ENCODE measurements around the gene URB2.
A peak's percentile ranks its signal among the peaks of the same experiment; 100 is the strongest.
"Not testable (repeated sequence)": the region's sequence is repeated elsewhere in the genome, so short reads cannot be mapped to it uniquely, and the experiment has no call there.

The URB2 gene

DNA sequence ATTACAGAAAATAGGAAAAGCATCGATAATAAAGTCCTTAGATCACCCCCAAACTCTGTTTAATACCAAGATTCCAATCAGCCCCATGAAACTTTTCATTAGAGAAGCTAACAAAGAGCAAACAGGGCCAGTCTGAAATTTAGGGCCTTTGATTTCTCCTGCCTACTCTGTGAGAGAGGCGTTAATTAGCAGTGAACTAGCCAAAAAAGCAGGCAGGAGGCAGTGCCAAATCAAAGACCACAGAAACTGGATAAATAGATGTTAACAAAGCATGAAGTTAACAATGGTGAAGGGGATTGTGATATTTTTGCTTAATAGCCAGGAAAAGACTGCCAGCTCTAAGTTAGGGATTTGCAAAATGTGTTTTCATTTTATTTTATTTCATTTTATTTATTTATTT lies 11.3 kb upstream of the URB2 start:
- DNase-seq (ENCODE audit: low spot score), result no peak

DNA sequence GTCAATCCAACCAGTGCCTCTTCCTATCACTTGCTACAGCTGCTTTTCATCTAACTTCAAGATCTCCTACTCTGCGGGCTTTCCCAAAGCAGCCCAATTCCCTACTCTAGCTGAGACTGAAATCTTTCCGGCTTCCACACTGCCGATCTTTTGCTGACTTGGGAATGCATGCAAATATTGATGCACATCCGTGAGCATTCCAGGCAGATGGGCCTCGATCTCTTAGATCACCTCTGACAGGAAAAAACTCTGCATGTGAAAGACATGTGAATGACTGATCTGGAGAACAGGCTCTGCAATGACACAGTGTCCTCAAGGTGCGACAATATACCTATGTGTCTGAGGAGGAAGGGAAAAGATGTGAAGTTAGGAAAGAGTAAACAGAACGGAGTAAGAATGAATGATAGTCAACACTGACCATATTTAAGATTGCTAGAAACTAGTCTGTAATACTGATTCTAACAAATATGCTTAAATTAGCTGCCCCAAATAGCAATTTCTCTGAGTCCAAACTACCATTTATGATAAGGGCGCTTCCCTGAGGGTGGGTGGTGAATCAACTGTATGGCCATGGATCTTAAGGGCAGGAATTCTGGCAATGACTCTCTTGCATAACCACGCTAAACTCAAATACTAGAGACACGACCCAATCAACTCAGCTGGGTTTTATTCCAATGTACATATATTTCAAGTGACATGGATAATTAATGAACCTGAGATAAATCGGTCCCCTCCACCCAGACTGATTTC lies 8.5 kb upstream of the URB2 start:
- no peak for DNase-seq (ENCODE audit: low spot score)

DNA sequence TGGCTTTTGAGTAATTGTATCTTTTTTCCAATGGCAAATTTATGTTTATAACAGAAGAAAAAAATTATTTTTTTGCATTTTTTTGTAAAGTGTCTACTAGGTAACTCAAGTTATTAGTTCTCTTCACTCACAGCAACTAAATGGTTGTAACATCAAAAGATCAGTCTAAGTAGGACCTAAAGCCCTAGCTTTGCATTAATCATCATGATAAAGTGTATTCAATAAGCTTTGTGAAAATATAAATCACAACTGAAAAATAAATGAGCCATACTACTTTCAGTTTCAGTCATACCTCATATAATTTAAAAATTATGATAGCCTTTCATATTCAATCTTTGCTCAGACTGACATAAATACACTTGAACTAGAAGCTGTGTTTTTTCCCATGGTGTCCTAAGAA lies 7.0 kb upstream of the URB2 start:
- DNase-seq (ENCODE audit: low spot score), result no peak

DNA sequence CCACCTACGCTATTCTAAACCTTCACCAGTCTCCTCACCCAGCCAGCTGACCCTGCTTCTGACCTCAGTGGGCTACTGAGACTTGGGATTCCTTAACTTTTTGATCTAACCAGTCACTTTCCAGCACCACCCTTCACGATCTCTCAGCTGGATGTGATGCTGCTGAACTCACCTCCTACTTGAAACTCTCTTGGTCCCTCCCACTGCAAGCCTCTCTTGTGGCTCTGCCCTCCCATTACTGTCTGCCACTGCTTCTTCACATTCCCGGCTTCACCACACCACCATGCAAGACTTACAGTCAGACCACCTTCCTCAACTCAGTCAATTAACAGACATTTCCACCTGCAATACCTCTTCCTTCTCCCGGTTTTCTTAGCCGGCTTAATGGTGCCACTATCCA lies 6.4 kb upstream of the URB2 start:
- DNase-seq (ENCODE audit: low spot score), result no peak

DNA sequence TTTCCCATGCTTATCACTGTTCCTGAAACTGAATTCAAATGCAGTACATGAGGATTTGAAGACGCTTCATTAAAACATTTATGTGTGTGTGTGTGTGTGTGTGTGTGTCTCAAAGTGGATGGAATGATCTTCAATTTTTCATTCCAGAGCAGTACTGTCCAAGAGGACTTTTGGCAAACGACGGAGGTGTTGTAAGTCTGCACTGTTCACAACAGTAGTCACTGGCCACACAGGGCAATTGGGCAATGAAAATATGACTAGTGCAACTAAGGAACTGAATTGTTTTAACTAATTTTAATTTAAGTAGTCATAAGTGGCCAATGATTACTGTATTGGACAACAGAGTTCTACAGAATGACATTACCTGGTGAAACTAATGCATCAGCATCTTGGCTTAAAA lies 5.2 kb upstream of the URB2 start:
- no peak for DNase-seq (ENCODE audit: low spot score)

DNA sequence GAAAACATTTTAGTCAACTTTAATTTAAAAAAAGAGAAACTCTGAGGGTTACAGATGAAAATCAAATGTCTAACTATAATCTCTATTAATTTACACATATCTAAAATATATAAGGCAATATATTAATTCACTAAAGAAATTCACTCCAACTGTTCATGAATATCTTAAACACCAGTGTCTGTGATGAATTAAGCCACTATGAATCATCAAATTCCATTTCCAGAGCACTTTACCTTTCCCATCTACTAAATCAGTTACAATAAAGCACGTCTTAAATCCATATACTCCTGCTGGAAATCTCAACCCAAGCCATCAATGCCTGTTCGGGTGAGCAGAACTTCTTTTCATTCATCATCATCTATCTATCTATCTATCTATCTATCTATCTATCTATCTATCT lies 4.4 kb upstream of the URB2 start:
- no peak for DNase-seq (ENCODE audit: low spot score)

DNA sequence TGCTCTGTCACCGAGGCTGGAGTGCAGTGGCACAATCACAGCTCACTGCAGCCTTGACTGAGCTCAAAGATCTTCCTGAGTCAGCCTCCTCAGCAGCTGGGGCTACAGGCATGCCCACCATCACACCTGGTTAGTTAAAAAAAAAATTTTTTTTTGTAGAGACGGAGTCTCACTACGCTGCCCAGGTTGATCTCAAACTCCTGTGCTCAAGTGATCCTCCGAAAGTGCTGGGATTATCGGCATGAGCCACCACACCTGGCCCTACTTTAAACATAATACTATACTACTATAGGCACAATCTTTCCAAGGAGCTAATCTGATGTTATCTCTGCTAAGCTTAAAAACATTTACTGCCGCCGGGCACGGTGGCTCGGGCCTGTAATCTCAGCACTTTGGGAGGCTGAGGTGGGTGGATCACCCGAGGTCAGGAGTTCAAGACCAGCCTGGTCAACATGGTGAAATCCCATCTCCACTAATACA lies 3.4 kb upstream of the URB2 start:
- not testable (repeated sequence) for DNase-seq (ENCODE audit: low spot score)

DNA sequence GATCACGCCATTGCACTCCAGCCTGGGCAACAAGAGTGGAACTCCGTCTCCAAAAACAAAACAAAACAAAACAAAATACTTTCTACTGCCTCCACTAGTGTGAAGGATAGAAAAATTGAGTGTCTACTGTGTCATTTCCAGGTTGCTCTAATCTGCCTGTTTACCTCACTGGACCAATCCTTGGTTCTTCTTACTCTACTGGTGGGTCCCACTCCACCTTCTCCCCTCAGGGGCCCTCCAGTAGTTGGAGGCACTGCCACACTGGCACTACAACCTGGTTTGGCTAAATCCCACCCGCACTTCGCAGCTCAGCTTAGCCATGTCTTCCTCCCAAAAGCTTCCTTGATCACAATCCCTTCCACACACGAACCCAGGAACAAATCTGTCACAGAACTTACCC lies 2.8 kb upstream of the URB2 start:
- DNase-seq (ENCODE audit: low spot score), result no peak

DNA sequence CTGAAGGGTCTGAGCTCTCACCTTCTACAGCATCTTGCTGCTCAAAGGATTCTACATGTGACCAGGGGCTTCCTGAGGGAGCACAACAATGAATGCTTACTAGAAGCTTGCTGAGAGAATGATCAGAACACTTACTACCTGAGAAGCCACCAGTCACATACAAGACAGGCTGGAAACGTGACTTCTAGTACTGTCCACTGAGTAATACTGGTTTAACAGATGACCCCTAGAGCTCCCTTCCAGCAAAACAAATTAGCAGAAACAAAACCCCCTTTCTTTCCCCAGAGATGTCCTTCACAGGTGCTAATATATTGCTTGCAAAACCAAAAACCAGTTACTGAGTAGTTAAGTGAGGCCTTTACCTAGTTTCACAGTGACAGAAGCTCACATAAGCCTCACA lies 2.2 kb upstream of the URB2 start:
- DNase-seq (ENCODE audit: low spot score), result no peak

DNA sequence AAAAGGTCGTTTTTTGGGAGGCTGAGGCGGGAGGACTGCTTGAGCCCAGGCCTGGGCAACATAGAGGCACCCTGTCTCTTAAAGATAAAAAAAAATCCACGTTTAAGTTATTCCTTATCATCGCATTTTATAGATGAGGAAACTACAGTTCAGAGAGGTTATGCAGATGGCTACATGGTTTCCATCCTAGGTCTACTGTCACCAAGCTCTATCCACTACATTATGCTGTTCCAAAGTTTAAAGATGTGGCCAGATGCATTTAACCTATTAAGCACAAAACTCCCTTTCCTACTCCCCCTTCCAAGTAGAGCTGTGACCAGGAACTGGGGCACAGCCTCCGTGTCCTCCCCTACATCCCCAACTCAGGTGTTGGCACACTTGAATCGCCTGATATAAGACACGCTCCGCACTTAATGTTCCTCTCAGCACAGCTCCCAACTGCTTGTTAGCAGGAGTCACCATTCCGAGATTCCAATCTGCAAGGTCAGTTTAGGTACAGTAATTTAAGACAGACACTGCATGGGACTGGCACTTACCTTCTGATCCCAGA lies 1.5 kb upstream of the URB2 start:
- DNase-seq (ENCODE audit: low spot score), result no peak

DNA sequence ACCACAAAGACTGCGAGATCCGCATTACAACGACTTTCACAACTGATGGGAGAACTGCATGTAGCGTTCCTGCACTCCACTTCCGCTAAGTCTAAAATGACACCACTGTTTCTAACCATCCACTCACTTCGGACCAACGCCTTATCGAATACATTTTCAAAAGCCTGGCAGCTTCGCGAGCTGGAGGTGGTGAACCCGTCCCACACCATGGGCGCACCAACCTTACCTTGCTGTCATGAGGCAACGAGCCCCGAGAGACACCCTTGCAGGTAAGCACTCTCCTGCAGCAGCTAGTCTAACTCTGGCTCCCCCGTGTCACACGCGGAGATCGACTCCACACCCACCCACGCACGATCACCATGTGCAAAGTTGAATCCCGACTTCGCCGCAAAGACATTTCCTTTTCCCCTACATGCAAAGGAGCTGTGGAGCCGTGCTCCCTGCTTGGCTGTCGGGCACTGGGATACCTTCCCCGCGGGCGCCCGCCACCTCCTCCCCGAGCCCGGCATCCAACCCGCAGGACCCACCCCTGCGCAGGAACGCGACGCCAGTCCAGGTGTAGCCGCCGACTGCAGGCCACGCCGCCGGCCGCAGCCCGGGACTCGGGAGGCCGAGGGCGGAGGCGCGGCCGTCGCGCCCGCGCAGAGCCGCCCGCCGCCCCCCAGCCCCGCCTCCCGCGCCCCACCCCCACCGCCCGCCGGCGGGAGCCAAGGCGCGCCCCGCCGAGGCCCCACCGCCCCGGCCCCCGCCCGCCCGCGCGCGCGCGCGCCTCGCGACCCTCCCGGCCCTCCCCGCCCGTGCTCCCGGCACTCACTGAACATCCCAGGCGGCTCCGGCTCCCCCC lies 754 bp upstream of the URB2 start:
- DNase-seq (ENCODE audit: low spot score), result peak; percentile 28

DNA sequence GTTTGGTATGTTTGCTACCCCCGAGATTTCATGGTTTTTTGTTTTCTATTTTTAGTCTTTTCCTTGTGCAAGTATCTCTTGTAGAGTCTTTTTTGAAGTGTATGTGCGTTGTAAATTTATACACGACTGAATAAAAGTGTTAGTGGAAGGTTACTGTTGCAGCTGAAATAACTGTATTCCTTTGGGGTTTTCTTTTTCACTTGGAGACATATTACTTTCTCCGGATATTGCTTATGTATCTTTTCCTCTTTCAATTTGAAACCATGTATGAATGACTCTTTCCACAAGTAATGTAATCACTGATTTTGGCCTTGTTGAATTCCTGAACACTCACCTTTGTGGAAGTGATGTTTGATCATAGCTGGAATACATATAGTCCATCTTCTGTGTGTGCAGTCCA lies 956 bp downstream of the URB2 start:
- no peak for DNase-seq (ENCODE audit: low spot score)

DNA sequence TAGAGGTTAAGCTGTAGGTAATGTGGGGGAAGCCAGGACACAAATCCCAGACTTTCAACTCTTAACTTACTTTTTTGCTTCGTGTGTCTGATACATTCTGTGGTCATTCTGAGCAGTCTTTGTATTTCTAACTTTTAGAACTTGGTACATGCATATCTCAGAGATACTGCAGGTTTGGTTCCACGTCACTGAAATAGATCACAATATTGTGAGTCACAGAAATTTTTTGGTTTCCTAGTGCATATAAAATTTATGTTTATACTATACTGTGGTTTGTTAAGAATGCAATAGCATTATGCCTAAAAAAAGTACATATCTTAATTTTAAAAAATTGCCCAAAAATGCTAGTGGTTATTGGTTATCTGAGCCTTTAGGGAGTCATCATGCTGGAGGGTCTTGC lies 3.2 kb downstream of the URB2 start:
- no peak for DNase-seq (ENCODE audit: low spot score)

DNA sequence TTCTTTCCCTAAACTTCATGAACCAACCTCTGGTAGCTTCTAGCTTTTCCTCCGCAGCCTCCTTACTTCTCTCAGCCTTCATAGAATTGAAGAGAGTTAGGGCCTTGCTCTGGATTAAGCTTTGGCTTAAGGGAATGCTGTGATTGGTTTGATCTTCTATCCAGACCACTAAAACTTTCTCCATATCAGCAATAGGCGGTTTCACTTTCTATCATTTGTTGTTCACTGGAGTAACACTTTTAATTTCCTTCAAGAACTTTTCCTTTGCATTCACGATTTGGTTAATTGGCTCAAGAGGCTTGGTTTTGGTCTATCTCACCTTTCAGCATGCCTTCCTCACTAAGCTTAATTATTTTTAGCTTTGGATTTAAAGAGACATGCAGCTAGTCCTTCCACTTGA lies 5.1 kb downstream of the URB2 start:
- no peak for DNase-seq (ENCODE audit: low spot score)

DNA sequence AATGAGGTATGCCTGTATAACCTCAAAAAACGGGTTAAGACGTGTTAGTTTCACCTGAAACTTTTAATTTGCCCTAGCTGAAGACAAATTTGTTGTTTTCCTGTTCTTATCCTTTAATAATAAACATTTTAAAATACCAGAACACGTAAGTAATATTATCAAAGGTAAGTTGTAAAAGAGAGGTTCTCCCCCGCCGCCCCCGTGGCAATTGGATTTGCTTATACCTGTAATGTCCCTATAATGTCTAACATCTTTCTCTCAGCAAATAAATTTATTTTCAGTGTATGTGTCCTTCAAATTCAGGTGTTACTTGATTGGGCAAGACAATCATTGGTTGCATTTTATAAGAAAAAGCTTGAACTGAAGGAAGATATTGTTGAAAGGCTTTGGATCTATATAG lies 5.9 kb downstream of the URB2 start:
- no peak for DNase-seq (ENCODE audit: low spot score)

DNA sequence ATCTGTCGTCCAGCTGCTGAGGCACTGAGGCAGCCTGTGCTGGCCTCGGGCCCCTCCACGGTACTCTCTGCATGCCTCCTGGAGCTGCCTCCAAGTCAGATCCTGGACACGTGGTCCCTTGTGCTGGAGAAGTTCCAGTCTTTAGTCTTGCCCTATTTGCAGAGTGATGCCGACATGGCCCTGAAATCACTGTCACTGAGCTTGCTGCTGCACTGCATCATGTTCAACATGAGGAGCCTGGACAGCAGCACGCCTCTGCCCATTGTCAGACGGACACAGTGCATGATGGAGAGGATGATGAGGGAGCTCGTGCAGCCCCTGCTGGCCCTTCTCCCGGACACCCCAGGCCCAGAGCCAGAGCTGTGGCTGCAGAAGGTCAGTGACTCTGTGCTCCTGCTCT lies 10.0 kb downstream of the URB2 start:
- DNase-seq (ENCODE audit: low spot score), result no peak

DNA sequence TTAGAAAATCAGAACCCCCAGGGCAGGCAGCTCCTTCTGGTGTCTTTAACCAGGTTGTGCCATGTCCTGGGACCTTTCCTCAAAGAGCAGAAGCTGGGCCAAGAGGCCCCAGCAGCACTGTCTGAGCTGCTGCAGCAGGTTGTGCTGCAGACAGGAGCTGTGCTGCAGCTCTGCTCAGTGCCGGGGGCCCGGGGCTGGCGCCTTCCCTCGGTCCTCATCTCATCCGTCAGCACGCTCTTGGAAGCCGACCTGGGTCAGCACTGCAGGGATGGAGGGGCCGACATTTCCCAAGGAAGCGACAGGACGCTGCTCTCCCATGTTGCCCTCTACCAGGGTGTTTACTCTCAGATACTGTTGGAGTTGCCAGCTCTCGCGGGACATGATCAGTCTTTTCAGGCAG lies 11.7 kb downstream of the URB2 start:
- no peak for DNase-seq (ENCODE audit: low spot score)

DNA sequence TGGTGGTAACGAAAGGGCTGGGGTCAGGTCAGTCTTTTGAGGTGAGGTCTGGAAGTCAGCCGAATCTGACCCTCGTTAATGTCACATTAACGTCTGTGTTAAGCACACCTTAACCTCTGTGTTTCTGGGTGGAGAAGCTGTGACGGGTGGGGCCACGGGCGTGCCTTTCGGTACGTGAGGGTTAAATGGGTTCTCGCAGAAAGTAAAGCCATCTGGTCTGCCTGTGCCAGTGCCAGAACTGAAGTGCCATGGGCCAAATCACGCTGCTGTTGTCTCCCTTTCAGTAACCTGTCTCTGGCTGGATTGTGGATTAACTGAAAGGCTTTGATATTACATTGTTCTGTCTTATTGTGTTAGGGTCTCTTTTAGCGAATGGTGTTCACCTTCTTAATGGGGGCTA lies 14.4 kb downstream of the URB2 start:
- DNase-seq (ENCODE audit: low spot score), result no peak

DNA sequence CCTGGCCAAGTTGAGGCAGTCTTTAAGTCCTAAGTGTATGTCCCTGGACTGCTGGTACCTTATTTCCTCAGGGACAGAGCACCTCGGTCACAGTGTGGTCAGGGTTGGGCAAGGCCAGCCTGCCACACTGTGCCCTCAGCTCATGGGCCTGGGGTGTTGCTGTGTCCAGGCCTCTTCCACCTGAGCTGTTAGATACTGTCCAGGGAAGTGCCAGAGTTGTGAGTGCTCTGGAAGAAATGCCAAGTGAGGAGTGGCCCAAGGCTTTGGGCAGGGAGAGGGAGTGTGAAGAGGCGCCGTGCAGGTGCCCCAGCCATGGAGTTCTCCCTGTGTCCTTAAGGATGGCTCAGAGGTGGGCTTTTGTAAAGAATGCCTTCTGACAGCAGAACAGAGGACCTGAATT lies 15.3 kb downstream of the URB2 start:
- no peak for DNase-seq (ENCODE audit: low spot score)

DNA sequence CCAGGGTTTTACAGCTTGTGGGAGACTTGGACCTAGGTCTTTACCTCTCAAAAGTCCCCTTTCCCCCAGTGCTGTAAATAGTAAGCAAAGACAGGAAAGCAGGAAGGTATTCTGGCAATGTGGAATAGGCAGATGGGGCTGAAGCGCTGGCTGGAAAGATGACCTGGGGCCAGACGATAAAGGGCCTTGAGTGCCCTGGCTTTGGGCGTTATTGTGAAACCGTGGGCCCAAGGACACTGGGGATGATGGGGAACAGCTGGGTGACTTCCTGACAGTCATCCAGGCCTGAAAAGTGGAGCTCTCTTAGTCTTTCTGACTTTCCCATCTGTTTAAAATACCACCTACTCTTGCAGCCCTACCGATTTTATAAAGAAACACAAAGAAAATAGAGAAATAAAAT lies 16.3 kb downstream of the URB2 start:
- DNase-seq (ENCODE audit: low spot score), result no peak

DNA sequence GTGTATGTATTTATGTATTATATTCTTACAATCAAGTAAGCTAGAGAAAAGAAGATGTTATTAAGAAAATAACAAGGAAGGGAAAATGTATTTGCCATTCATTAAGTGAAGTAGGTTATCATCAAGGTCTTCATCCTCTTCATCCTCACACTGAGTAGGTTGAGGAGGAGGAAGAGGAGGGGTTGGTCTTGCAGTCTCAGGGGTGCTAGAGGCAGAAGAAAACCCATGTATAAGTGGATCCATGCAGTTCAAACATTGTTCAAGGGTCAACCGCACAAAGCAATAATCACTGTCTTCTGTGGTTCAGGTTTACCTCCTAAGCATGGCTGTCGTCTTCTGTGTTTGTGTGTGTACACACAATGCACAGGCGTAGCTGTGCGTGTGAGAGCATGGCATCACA lies 16.9 kb downstream of the URB2 start:
- no peak for DNase-seq (ENCODE audit: low spot score)

DNA sequence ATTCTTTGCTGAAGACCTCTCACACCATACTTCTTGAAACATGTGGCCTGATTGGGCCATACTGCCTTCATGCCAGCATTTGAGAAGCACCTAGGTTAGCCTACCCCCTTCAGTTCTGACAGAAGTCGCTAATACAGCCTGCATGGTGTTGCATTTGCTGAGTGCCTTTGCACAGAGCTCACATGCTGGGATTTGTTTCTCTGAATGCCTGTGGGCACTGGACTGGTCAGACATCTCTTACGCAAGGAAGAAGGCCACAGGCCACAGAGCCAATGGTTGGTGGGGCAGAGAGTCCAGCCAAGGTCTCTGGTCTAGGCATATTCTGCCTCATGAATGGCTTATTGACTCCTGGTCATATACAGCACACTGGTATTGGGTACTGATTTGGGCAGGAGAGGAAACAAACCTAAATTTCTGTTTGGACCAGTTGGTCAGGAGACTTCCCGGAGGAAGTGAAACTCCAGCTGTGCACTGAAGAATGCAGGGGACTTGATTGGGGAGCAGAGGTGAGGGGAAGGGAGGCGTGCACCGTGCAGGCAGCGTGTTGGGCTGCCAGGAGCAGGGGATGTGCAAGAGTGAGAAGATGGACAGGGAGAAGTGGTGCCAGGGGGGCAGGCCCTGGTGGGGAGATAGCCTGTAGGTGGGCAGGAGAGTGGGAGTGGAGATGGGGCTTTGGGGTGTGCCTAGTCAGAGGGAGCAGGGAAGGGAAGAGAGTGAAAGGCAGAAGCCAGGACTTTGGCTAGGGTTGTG lies 18.1 kb downstream of the URB2 start:
- no peak for DNase-seq (ENCODE audit: low spot score)

Measured in CD4-positive, alpha-beta T cell treated with Interleukin-15 for 4 hours (primary cell).